SW480 (cell line): ENCODE measurements around the gene BRAT1.

Experiments used
- DNase-seq: peaks from one replicate; pipeline ENCODE4 v3.0.0-alpha.2; 2016; ENCODE audit warnings: low spot score

BRAT1 gene

DNA sequence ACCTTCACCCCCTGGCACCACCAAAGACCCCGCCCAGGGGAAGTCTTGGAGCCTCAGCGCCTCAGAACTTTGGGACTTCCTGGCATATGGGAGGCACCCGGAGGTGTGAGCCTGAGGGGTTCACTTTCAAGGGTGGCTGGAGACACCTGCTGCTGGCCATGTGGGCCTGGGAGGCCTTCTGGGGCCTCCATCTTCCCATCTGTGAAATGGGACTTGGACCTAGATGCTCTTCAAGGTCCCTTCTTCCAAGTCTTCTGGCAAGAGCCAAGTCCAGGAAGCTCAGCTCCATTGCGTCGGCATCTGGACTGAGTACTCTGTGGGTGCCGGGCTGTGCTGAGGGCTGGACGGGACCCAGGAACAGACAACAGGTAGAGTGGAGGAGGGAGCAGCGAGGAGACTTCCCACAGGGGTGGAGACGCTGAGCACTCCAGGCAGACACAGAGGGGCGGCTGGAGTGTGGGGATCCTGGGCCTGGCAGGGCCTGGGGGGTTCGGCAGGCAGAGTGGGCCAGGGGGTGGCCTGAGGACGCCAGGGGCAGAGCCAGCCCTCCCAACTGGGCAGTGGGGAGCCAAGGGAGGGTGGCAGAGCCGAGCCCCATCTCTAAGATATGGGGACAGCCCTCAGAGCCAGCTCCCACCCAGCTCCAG is 45.1 kb downstream of the BRAT1 start:
- no peak for DNase-seq

DNA sequence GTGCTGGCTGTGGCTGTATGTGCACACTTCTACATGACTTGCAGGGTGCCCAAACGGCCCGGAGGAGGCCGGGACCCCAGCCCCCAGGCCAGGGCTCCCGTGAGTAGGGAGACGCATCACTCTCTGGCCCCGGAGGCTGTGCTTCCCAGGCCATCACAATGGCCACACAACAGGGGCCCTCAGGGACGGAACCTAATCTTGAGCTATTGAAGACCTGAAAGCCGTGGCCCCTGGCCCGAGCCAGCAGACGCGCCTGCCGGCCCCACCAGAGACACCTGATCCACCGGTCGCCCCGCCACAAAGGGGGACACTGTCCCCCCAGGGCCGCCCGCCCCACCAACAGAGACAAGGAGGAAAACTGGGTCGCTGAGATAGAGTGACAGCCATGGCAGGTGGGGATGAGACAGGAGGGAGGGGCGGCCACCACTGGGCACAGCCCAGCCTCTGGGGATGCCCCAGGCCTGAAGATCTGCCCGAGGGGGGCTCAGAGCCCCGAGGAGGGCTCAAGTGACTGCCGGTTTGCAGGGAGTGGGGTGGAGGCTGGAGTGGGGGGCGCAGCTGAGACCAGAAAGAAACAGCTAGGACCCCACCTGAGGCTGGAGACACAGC is 45.9 kb downstream of the BRAT1 start:
- DNase-seq, result no peak

DNA sequence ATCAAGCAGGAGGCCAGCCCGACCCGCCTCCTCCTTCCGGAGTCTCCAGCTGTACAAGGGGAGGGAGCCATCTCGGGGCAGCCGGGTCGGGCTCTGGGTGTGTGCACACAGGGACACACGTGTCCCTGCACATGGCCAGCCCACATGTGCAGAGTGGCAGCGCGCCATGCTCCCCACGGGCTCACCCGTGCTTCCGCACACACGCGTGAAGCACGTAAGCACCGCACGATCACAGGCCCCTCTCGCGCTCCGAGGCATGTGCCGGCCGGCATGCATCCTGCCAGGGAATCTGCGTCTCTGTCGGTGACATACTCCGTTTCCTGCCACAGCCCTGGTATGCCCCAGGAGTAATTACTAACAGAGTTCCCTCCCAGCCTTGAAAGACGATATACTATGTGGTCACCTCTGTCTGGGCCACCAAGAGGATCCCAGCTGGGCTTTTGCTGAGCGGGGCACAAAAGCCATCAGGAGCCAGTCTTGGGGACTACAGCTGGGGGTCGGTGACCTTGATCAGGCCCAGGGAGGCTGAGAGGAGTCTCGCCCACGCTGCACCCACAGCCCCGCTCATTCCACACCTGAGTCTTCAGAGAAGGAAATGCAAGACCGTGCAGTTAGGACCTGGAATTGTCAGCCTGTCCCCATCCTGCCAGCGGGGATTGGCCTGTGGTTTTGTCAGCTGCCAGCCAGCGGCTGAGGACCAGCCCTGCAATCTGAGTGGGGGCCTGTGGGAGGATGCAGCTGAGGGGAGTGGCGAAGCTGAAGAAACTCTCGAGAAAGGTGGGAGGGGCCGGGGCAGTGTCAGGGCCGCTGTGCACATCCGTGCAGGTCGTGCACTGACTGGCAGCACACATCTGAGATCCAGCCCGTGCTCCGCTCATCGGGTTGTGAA is 46.8 kb downstream of the BRAT1 start:
- DNase-seq, result peak; percentile 92

DNA sequence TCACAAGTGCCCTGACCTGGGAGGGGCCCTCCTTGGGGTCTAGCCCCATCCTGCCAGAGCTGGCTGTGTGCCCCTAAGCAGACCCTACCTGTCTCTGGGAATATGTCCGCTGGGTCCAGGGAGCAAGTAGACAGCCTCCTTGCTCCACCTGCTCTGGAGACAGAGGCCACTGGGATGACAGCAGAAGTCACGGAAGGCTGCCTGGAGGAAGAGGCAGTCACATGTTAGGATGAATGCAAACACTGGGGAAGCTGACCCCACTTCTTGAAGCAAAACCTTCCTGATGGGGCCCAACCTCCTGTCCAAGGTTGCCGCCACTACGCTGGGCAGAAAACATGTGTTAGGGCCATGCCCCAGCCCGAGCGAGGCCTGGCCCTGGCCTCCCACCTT is 47.4 kb downstream of the BRAT1 start:
- DNase-seq, result no peak

DNA sequence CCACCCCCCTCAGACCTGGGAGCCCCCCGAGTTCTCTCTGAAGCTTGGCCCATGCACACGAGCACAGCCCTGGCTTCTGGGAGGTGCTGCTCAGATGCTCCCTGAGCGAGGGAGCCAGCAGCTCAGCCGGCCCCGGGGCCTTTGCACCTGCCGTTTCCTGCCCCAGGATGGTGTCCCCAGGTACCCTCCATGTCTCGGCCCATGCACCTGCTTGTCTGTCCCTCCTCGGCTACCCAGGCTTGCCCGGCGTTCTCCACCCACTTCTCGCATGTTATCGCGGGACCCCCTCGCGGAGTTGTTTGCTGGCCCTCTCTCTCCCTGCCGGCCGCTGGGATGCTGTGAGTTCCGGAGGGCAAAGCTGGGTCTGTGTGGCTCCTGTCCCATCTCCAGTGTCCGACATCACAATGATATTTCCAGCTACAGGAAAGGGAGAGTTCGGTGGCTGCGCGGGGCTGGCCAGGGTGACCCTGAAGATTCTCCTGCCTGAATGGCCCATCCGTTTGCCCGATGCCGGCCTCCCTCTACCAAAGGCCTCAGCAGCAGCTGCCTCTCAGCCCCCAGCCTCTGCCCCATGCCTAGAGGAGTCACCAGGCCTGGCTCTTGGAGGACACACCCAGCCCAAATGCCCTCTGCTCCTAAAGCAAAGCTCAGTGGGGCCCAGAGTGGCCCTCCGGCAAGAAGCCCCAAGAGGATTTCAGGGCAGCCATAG is 48.0 kb downstream of the BRAT1 start:
- no peak for DNase-seq

DNA sequence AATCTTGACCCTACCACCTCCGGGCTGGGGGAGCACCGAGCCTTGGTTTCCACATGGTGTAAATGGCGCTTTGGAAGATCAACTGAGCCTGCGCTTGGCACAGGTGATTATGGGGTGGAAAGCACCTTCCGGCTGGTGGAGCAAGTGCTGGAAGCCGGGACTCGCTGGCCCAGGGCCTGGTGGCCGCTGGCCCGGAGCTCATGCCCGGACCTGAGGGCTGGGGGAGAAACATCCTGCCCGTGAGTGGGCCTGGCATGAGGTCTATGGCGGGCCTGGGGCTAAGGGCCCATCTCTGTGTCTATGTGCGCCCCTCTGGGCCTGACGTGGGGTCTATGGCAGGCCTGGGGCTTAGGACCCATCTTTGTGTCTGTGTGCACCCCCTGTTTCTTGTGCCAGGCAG is 49.9 kb downstream of the BRAT1 start:
- DNase-seq, result no peak

DNA sequence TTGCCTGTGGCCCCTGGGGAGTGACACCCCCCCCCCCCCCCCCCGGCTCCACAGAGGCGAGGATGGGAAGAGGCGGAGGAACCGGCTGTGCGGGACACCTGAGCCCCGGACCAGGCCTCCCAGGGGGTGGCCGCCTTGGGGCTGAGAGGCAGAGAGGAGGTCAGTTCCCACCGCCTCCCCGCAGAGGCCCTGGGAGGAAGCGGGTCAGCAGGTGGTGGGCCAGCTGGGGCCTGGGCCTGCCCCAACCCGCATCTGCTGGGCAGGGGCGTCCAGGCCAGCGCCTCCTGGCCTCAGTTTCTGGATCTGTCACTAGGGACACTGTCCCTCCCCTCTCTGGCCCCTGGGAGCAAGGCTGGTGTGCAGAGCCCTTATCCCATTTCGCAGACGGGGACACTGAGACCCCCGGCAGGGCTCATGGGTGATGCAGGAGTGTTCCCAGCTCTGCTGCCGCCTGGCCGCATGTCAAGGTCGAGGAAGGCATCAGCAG is 50.4 kb downstream of the BRAT1 start:
- no peak for DNase-seq

DNA sequence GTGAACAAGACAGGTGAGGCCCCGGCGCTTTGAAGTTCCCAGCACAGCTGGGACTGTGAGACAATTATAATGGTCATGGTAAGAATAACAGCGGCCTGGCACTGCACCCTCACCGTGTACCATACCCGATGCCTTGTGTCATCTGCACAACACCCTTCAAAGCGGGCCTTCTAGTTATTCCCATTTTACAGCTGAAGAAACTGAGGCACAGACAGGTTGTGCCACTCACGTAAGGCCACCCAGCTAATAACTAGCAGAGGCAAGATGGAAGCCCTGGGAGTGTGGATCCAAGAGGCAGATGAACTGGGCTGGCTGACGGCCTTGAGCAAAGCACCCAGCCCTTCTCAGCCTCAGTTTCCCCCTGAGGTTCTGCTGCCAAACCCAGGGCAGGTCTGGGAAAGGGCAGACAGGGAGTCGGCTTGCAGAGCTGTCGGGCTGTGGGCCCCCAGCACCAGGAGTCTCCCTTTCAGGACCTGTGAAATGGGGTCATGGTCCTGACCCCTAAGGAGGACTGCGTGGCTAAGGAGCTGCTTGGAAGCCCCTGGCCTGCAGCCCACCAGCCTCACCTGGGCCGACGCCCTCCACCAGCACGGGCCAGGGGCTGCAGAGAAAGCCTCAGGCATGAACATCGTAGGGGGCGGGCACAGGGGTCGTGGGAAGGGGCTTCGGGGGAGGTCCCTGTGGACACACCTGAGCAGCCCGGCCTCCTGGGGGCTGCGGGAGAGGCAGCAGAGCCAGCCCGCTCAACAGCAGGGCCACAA is 51.0 kb downstream of the BRAT1 start:
- peak; percentile 80 for DNase-seq

DNA sequence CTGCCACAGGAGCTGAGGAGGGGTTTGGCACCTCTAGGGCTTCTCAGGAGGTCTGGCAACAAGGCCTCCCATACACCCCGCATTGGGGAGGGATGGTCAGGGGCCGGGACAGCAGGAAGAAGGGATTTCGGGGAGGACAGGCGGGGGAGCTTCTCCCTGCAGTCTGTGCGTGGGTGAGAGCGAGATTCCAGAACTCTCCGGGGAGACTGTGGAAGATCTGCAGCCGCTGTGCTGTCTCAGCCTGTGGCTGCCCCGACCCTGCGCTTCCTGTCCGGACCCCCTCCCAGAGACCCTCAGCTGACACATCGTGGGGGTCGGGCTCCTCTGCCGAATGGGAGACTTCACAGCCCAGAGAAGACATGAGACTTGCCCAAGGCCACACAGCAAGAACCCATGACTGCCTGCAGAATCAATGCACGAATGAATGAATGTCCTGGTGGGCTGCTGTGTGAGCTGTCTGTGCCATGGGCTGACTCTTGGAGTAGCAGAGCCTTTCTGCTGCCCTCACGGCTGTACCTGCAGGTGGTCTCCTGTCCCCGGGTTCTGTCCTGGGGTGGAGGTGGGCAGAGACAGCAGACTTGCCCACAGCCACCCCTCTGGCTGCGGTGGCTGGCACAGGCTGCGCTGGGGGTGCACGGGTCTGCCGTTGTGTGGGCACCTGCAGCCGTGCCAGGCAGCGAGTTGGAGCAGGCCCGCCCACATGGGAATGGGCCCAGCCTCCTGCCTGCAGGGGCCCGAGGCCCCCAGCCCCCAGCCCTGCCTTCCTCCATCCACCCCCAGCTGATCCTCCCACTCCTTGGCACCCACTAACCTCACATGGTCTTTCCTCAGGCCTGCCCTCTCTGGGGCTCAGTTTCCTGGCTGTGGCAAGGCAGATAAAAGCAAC is 52.0 kb downstream of the BRAT1 start:
- DNase-seq, result no peak

DNA sequence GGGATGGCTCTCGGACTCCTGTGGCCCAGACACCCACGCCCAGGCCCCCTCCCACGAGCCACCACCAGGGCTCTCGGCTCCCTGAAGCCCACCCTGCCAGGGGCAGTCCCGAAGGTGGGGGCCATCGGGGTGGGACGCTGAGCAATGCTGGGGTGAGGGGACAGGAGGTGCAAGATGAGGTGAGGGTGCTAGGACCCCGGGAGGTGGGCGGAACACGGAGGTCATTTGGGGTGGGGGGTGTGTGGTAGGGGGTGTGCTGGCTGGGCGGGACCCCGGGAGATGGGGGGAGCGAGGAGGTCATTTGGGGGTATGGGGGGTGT is 52.7 kb downstream of the BRAT1 start:
- DNase-seq, result no peak

DNA sequence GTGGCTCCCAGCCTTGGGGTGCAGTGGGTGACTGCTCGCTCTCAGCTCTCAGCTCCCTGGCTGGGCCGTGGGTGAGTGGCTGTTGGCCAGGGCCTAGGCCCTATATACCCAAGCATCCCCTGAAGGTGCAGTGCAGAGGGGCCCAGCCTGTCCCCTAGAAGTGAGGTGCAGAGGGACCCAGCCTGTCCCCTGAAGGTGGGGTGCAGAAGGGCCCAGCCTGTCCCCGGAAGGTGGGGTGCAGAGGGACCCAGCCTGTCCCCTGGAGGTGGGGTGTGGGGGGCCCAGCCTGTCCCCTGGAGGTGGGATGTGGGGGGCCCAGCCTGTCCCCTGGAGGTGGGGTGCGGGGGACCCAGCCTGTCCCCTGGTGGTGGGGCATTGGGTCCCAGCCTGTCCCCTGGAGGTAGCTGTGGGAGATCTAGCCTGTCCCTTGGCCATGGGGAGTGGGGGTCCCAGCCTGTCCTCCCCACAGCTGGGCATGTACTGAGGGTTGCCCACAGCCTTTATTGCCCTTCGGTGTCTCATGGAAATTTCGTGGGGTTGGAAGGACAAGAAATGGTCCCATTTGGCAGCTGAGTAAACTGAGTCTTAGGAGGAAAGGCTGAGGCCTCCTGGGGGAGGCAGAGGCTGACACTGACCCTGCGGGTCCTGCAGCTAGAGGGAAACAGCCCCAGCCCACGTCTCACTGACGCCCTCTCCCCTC is 53.2 kb downstream of the BRAT1 start:
- DNase-seq, result no peak

DNA sequence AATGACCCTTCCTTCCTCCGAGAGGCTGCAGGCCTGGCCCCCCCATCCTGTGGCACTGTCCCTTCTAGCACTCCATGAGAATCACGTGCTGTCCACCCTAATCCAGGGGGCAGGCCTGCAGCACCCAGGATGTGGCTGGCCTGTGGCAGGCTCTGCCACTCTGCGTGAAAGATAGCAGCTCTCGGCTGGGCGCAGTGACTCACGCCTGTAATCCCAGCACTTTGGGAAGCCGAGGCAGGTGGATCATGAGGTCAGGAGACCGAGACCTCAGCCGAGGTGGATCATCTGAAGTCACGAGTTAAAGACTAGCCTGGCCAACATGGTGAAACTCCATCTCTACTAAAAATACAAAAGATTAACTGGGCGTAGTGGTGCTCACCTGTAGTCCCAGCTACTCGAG is 54.6 kb downstream of the BRAT1 start:
- DNase-seq, result no peak

DNA sequence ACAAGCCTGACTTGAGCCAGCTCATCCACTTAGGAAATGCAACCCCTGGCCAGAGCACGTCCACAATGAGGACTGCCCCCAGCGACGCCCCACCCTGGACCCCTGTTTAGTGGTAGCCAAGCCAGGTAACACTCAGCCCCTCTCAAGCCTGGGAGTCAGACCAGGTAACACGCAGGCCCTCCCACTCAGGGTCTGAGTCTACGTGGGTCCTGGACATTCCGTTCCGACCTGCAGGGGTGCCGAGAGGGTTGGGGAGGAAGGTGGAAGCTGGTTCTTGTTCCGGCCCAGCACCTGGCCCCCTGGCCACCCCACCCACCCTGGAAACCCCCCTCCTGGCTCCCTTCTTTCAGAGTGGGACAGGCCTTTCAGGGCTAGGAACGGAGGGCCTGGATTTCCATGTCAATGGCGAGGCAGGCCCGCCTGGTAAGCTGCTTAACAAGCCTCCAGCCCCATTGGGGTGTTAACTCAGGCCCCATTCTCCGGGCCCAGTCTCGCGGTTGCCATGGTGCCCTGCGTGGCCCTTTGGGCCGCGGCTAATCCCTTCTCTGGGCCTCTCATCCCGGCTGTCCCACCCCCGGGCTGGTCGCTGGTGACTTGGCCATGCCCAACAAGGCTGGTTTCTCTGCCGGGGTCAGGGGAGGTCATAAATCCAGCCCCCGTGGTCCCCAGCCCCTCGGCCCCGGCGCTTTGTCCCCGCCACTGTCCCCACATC is 55.4 kb downstream of the BRAT1 start:
- no peak for DNase-seq

DNA sequence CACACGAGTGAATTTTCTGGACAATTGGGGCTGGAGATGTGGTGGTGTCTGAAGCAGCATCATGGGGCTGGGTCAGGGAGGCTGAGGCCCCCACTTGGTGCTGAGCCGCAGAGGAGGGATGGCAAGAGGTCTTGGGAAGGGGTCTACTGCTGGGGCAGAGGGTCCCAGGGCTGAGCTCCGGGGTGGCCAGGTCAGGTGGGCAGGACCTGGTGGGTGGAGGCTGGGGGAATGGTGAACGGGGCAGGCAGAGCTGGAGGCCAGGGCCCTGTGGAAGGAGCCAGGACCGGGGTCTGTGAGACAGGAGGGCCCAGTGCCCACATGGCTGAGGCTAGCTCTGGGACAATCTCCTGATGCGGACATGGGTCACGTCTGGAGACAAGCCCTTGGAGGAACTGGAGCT is 56.1 kb downstream of the BRAT1 start:
- no peak for DNase-seq

DNA sequence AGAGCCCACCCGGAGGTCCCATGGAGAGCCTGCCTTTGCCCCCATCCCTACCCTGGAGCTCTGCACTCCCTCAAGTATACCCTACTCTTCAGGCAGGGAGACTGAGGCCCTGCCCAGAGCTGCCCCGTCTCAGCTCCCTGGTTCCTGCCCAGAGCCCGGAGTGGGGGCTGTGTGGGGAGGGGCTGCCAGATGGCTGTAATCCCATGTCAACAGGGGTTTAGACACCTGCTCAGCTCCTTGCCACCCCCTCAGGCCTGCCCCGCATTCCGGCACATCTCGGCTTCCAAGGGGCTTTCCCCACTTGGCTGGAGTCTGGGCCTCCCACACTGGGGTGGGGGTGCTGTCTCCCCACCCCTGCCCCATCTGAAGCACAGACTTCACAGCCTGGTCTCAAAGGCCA is 56.6 kb downstream of the BRAT1 start:
- DNase-seq, result no peak

DNA sequence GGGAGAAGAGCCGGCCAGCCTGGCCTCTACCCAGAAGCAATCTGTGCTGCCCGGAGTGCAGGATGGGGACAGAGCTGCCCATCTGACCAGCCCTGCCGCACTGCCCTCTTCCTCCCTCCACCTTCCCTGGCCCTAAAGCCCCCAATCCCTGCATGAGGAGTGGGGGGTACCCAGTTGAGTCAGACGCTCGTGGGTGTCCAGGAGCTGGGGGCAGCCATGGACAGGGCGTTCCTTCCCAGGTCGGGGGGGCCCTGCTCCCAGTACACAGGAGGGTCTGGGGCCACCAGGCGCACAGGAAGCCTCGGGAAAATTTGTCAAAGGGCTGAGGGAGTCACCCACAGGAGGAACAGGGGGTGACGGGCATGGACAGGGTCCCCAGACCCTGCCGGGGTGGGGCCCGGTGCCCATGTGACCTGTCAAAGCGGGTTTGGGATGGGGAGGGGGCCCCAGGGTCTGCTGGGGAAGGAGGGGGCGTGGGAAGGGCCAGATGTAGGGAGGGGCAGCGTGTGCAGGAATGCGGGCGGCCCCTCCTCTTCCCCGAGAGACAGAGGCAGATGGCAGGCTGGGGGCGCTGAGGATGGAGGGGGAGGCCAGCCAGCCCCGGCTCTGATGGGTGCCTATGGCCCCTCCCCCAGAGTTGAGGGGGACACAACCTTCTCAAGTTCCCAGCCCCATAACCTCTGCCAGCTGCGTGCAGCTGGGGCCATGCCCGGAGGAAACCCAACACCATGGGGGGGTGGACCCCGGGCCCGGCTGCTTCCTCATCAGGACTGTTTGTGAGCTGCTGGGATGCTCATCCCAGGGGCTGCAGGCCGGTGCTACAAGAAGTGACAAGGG is 57.6 kb downstream of the BRAT1 start:
- DNase-seq, result no peak

DNA sequence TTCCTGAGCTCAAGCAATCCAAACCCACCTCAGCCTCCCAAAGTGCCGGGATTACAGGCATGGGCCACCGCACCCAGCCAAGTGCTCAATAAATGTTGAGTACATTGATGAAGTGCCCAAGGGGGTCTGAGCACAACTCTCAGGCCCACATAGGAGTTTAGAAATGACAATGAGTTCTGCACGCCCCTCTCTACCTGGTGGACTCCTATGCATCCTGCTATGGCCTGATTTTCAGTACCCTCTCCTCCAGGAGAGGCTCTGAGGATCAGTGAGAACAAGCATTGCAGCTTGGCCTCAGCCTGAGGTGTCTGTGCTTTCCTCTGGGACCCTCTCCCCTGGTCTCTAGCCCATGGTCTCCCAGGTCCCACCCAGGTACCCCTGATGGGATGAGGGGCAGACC is 58.3 kb downstream of the BRAT1 start:
- no peak for DNase-seq

DNA sequence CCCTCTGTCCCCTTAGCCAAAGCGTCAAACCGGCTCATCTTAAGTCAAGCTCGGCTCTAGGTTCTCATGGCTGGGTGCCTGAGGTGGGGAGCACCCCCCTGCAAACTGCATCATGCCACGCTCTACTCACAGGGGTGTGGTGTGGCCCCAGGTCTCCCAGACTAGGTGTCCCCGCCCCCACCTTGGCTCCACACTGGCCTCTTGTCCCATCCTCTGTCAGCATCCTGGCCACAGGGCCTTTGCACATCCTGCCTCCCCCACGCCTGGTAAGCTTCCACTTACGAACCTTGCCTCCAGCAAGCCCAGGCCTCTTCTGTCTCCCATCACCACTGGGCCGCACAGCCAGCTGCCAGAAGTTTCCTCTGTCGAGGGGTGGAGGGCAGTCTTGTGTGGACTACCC is 58.9 kb downstream of the BRAT1 start:
- DNase-seq, result no peak
